ENCODE data around the gene TP53AIP1. TPM values are rescaled to one million over a fixed set of nuclear protein-coding genes. Genes with fewer than 3 reads are reported as not detected.

The TP53AIP1 gene
- total RNA-seq, 2 donors from 2014 or later: not detected

DNA sequence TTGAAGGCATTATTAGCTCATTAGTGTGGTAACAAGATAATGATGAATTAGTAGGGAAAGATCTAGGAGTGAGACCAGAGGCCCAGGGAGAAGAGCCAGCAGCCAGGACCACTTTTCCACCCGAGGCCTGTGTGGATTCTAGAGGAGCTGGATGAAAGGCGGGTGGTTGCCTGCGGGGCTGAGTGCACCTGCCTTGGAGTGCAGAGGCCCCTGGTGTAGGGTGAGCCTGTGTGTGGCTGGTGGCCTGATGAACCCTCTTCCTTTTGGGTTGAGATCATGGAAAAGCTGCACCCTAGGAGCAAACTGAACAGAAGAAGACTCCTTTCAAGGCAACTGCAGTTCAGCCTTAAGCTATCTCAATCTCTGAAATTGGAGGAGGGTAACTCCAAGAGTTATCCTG is 5.9 kb upstream of the TP53AIP1 start:
- ATAC-seq: peak; percentile 44 to 68
- intact Hi-C loops (cut with DNase I): no loop called here

DNA sequence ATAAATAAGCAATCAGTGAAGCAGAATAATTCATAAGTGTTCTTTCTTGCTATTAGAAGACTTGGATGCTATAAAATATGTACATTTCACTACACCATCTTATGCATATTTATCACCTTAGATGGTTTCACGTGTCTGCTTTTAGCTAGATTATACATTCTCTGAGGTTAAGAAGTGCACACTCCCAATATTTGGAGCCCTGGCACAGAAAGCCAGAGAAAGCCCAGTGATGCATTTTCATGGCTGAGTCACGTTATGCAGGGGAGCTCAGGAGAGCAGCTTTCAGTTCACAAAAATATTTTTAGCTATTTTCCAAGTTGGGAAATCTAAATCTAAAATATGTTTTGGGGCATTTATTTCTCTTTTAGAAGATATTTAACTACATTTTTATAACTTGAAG is 5.1 kb upstream of the TP53AIP1 start:
- intact Hi-C loops (cut with DNase I): no loop called here
- no peak for ATAC-seq
- DNase-seq: no peak

More for the DNA sequence above, 5.9 kb upstream of the TP53AIP1 start:
- DNase-seq: no peak

DNA sequence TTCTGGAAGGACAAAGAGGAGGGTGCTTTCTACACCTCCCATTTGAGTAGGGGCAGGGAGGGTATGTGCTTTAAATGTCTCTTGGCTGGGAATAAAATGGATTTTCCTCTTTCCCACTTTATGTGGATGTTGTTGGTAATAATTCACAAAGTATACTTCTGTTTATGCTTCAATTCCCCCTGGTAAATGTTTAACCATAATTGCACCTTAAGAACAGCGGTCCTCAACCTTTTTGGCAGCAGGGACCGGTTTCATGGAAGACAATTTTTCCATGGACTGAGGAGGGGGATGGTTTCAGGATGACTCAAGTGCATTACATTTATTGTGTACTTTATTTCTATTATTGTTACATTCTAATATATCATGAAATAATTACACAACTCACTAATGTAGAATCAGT is 4.0 kb upstream of the TP53AIP1 start:
- ATAC-seq (no peak), DNase-seq (no peak)
- intact Hi-C loops (cut with DNase I): no loop called here

DNA sequence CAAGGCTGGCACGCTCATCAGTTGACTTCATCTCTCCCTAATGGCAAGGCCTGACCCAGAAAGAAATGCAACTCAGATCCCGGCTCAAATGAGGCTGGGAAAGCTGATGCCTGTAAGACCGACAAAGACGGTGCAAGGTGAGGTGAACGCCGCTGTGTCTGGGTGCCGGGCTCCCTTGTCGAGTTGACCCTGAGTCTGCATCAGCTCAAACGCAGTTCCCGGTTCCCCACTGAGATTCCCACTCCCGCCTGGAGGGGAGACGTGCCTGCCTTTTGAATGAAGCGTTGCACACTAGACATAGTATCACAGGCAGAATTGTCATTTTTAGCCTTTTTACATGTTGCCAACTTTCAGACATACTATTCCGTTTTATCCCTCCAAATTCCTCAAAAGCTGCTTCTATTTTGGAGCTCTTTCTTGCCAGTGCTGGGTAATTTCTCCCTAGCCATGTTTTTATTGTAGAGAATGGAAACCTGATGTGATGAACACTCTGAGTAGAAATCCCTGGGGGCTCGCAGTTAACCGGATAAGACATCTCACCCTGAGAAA is 831 bp upstream of the TP53AIP1 start:
- intact Hi-C loops (cut with DNase I): no loop called here
- no peak for ATAC-seq
- no peak for DNase-seq

DNA sequence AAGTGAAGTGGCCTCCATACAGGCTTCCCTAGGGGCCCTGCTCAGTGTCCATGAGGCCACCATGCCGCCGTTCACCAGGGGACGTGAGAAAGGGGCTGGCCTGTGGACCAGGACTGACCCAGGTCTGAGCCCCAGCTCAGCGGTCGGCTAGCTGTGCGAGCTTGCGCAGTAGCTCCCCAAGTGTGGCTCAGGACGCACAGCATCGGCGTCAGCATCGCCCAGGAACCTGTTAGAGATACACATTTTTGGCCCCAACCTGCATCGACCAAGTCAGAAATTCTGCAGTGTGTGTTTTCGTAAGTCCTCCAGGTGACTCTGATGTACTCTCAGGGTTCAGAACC is 429 bp downstream of the TP53AIP1 start:
- DNase-seq (no peak), ATAC-seq (no peak)
- intact Hi-C loops (cut with DNase I): no loop called here

DNA sequence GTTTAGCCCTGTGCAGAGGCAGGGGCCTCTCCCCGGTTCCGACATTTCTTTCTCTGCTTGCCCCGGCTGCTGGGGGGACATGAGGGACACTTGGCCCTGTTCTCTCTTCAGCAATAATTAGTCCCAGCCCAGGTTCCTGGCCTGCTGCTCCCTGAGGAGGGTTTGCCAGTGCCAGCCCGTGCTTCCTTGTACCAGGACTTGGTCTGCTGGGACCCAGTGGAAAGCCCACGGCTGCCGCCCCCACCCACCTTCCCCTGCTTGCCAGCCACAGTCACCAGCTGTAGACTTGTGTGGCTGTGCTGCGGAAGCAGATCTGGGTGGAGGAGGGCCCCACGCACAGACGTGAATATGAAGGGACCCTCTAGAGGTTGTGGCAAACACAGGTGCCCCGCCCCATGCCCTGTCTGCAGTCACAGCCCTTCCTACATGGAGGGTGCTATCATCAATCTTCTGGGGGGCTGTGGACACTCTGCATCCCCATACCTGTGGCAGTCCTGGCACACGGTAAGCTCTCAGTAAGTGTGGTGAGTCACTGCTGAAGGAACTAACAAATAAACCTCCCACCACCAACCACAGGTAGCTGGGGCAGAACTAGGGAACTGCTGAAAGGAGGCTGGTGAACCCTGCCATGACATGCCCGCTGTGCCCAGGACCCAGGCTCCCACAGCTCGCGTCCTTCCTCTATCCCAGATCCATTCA is 949 bp downstream of the TP53AIP1 start:
- ATAC-seq: no peak
- DNase-seq: no peak
- intact Hi-C loops (cut with DNase I): no loop called here

DNA sequence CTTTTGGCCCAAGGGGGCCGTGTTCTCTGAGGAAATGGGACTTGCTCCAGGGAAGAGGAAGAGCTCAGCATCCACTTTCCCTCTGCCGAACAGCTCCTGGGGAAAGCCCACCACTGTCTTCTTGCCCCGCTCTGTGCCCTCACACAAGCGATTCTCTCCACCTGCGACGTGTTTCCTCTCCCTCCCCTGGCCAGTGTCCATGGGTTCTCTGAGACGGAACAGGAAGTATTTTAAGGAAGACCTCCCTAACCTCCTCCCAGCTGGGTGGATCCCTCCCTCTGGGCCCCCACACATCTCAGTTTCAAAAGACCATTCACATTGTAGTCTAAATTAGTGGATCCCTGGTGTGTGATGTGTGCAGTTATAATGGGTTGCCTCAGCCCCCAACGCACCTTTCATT is 1.6 kb downstream of the TP53AIP1 start:
- DNase-seq (no peak), ATAC-seq (no peak)
- intact Hi-C loops (cut with DNase I): no loop called here

DNA sequence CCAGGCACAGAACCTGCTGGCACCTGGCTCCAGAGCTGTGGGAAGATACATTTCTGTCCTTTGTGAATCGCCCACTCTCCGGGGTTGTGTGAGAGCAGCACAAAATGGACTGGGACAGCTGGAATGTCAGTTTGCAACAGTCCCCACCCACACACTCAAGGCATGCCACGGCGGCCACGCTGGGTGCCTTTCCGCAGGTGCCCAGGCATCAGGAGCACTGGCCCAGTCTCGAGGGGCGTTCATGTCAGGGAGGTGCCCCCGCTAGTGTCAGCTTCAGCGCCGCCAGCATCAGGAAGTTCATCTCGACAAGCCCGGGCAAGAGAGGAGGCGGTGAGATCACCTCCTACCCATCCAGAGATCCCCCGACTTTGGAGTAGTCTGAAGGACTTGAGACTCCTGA is 2.1 kb downstream of the TP53AIP1 start:
- intact Hi-C loops (cut with DNase I): no loop called here
- DNase-seq: no peak
- ATAC-seq: no peak

DNA sequence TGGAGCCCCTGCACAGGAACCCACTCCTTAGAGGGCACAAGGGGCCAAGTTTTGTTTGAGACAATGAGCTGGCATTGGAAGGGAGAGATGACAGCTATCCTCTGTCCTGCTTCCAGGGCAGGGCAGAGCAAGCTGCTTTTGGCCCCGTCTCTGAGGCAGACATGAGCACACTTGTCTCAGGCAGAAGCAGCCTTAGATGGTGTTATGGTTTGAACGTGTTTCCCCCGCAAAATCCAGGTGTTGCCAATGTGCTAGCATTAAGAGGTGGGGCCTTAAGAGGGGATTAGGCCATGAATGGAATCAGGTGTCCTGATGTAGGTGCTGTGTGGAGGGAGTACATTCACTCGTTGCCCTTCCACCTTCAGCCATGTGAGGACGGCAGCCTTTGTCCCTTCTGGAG is 2.5 kb downstream of the TP53AIP1 start:
- intact Hi-C loops (cut with DNase I): no loop called here
- ATAC-seq (no peak), DNase-seq (no peak)

DNA sequence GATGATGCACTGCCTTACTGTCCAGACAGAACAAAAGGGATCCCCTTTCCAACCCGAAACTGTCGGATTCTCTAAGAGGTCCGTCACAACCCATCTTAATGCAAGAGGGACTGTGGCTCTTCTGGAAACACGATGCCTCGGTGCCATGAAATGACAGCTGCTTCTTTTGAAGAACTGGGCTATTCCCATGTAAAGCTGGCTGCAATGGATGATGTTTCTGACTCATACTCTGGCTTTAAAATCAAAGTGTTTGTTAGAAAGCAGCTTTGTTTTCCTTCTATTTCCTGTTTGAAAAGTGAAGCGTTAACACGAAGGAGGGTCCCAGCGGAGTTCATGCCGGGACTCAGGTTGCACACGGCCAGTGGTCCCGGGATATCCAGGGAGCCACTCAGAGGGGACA is 3.1 kb downstream of the TP53AIP1 start:
- intact Hi-C loops (cut with DNase I): no loop called here
- ATAC-seq (no peak), DNase-seq (no peak)

DNA sequence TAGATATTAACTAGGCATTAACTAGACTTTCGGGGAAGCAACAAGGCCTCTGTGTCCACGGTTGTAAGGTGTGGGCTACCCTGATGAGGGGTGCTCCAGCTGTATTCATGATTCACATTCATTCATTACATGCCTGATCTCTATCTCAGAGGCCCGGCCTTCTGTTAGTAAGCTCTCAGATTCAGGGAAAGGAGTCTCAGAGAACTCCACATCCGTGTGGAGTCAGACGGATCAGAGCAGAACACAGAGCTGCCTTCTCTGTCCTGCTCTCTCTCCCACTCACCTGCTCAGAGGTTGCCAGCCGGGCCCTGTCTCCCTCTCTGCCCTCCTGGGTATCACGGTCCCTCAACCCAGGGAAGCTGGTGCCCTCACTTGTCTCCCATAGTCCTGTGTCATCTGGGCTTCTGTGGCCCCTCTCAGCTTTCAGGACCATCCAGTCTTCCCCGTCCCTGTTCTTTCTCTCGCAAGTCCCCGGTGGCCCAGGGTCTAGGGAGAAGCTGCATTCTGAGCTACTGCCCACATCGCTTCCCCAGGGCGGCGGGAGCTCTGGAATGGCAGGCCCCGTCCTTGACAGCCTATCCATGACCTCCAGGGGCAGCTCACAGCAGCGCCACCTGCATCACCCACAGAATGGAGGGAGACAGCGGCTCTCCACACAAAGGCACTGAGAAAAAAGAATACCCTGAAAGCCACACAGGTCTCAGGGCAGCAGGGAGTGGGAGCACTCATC is 4.3 kb downstream of the TP53AIP1 start:
- no peak for ATAC-seq
- intact Hi-C loops (cut with DNase I): no loop called here
- DNase-seq: no peak

DNA sequence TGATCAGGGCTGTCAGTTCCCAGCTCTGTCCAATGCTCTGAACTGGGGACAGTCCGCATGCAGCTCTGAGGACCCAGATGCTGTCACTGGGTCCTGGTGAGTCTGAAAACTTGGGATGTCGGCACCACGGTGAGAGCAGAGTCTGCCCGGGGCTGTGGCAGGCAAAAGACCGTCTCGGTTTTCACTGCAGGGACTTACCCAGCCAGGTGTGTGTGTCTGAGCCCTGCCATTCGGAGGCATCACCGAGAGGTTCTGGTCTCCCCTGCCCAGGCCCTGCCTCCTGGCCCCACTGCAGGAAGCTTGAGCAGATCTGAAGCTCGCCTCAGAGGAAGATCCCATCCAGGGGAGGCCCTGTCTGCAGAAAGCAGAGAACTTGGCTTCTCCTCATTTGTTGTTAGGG is 5.2 kb downstream of the TP53AIP1 start:
- intact Hi-C loops (cut with DNase I): no loop called here
- DNase-seq (no peak), ATAC-seq (no peak)

DNA sequence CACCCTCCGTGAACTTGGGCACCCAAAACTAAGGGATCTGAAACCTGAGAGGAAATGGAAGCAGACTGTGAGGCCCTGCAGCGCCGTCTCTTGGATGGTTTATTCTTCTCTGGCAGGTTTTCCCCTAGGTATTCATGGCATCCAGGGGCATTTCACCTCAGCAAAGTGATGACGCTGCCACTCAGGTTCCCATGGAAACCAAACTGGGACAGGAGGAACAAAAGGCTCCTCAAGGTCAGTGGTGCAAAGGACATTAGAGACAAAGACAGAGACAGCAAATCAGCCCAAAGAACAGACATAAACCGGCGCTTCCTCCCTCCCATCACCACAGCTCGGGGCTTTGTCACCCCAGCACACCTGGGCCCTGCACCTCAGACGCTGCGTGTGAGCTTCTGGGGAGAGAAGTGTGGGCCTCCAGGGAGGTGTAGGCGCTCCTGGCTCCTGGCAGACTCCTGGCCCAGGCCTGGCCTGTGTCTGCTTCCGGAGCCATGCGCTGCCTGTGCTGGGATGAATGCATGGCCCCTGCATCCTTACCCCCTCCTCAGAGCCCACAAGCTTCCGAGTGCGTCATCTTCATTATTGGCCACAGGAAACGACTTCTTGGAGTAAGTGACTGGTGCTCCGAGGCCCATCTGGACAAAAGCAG is 5.9 kb downstream of the TP53AIP1 start:
- DNase-seq (no peak), ATAC-seq (no peak)
- intact Hi-C loops (cut with DNase I): no loop called here

DNA sequence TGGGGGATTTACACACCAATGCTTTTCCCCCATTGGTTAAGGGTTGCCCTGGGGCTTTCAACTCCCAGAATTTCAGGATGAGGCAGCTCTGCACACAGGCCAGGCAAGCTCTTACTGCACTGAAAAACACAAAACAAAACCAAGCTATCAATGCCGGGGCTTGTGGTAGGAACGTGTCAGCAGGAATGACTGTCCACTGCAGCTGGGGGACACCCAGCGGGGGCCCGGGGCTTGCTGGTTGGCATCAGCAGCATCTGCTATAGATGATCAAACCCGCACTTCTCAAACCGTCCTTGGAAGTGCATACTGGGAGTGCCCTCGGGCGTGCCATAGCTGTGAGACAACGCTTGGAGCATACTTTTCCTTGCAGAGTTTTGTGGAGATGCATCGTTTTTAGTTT is 7.7 kb downstream of the TP53AIP1 start:
- DNase-seq (no peak), ATAC-seq (no peak)
- intact Hi-C loops (cut with DNase I): no loop called here

DNA sequence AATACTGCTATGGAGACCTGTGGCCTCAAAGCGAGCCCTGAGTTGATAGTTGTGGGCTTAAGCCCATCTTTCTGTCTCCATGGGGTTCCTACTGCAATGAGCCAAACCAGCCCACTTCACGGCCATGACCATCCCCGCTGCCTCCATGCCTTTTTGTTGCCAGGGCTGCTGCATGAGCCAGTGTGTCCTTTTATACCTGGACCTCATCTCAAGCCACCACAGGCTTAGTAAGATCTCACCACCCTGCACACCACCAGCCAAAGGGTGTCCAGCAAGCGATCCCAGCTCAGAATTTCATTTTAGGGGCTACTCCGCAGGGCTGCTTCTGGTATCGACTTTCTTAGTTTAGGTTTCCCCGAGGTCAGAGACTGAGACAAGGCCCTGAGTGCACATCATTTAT is 8.3 kb downstream of the TP53AIP1 start:
- DNase-seq: no peak
- ATAC-seq: no peak
- intact Hi-C loops (cut with DNase I): no loop called here

DNA sequence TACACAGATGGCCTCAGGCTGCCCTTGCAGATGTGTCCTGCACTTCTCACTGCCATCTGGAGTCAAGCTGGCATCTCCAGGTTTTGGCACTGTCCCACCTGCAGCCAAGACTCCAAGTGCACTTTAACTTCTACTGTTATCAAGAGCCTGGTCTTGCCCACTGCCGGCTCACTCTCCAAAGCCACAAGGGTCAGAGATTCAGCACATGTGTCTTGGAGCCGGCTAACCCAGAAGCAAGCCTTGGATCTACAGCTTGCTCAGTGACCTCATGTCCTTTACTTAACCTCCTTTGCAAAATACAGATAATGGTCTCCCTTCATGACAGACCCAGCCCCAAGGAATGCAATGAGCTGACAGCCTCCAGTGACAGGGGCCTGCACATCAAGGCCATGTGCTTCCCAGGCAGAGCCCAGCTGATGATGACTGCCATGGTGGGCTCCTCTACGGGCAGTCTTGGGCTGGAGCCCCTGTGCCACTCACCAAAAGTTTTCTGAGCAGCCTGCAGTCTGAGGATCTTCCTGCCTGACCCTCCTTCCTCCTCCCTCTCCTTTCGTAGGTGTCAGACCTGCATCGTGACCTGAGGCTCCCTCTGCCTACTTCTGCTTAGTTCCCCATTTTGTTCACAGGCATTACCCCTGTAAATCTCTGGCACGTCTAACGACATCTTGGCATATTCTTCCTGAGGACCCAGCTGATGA is 9.0 kb downstream of the TP53AIP1 start:
- DNase-seq (no peak), ATAC-seq (no peak)
- intact Hi-C loops (cut with DNase I): no loop called here

DNA sequence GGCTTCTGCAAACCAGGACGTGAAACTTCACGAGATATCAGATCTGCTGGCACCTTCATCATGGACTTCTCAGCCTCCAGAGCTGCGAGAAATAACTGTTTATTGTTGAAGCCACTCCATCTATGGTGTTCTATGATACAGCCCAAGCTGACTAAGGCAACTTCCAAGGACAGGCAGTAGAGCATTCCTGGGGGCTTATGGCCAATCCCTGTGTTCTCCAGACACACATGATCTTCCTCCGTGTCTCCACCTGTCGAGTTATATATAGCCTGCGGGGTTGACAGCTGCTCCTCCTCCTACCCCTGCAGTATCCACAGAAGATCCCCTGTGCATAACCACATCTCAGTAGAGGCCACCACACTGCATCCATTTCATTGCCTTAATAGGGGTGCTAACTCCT is 11.0 kb downstream of the TP53AIP1 start:
- ATAC-seq (no peak), DNase-seq (no peak)
- intact Hi-C loops (cut with DNase I): no loop called here

DNA sequence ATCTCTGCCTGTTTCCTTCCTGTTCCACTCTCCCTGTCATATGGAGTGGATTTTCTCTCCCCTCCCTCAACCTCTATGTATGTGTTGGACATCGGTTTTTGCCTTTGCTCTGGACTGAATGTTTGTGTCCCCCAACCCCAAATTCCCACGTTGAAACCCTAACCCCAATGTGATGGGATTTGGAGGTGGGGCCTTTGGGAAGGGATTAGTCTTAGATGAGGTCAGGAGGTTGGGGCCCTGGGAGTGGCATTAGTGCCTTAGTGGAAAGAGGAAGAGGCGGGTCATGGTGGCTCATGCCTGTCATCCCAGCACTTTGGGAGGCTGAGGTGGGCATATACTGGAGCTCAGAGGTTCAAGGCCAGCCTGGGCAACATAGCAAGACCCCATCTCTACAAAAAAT is 11.6 kb downstream of the TP53AIP1 start:
- DNase-seq: no peak
- intact Hi-C loops (cut with DNase I): no loop called here
- no peak for ATAC-seq

DNA sequence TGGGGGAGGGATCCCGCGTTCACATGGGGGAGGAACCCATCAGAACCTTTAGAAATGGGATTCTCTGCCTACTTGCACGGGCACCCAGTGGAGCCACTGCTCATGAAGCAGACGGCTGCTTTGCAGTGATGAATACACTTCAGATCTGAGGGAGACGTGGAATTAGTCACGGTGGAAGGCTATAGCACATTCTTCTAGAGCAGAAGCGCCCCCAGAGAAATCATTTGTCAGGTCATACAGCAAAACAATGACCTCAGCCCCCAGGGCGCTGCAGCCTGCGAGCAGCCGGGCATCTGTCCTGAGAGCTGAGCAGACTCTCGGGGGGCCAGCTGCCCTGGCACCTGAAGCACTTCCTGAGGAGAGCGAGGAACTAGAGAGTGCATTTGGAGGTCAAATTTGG is 12.7 kb downstream of the TP53AIP1 start:
- no peak for ATAC-seq
- intact Hi-C loops (cut with DNase I): no loop called here
- no peak for DNase-seq

DNA sequence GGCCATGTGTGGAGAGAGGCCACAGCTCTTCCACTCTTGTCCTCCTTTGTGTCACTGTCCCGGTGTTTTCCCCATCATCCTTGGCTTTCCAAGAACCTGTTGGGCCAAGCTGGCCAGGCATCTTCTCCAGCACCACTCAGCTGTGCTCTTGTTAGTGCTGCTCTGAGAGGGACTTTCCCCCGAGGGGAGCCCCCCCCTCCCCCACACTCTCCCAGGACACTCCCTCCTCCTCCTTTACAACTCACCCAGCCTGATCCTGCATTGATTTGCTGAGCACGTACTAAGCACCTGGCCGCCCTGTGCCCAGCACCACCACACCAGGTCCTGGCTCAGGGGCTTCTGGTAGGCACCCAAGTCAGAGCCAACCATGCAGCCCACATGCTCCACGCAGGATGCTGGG is 13.2 kb downstream of the TP53AIP1 start:
- intact Hi-C loops (cut with DNase I): no loop called here
- ATAC-seq: no peak
- no peak for DNase-seq

Data from left cardiac atrium (tissue), 4 donors.